ENCODE data around the gene CNNM4.

DNA sequence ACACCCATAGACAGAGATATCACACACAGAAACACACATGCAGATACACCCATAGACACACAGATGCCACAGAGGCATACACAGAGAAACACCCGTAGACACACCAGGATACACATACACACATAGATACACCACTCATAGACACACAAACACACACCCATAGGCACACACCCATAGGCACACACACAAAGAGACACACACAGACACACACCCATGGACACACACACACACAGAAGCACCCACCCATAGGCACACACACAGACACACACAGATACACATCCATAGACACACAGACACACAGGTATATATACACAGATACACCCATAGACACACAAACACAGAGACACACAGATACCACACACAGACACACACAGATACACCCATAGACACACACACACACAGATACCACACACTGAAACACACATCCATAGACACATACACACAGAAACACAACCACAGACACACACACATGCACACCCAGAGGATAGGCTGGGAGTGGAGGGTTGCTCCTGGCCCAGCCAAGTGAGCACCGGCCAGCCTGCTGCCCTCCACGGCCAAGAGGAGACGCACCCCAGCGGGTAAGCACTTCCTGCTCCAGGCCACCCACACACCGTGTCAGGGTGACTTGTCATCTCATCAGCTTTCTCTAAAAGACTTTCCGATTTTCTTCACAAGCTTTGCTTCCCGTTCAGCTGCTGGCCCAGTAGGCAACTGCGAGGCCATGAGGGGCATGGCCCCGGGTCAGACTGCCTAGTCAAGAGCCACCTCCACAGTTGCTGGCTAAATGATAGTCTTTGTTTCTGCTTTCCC, 41.3 kb downstream of the CNNM4 start:
- TF ChIP-seq, protein P1, sequence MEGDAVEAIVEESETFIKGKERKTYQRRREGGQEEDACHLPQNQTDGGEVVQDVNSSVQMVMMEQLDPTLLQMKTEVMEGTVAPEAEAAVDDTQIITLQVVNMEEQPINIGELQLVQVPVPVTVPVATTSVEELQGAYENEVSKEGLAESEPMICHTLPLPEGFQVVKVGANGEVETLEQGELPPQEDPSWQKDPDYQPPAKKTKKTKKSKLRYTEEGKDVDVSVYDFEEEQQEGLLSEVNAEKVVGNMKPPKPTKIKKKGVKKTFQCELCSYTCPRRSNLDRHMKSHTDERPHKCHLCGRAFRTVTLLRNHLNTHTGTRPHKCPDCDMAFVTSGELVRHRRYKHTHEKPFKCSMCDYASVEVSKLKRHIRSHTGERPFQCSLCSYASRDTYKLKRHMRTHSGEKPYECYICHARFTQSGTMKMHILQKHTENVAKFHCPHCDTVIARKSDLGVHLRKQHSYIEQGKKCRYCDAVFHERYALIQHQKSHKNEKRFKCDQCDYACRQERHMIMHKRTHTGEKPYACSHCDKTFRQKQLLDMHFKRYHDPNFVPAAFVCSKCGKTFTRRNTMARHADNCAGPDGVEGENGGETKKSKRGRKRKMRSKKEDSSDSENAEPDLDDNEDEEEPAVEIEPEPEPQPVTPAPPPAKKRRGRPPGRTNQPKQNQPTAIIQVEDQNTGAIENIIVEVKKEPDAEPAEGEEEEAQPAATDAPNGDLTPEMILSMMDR (IDR thresholded peaks at IDR 0.05): no peak
- TF ChIP-seq POLR2A (IDR thresholded peaks at IDR 0.05): no peak

Measured in Peyer's patch (tissue), 4 donors.